HG03565 (cell line): Measurements from ENCODE around the gene ZNF692.
A peak's percentile ranks its signal among the peaks of the same experiment; 100 is the strongest.
"Not testable (repeated sequence)": the region's sequence is repeated elsewhere in the genome, so short reads cannot be mapped to it uniquely, and the experiment has no call there.

Source experiments
- ATAC-seq: cut with Tn5 transposase; IDR thresholded peaks from one replicate; pipeline ENCODE4 v1.9.1; 2021; ENCODE audit warnings: mild to moderate bottlenecking, moderate library complexity; ENCODE audit not compliant: unreplicated experiment

Gene ZNF692, protein sequence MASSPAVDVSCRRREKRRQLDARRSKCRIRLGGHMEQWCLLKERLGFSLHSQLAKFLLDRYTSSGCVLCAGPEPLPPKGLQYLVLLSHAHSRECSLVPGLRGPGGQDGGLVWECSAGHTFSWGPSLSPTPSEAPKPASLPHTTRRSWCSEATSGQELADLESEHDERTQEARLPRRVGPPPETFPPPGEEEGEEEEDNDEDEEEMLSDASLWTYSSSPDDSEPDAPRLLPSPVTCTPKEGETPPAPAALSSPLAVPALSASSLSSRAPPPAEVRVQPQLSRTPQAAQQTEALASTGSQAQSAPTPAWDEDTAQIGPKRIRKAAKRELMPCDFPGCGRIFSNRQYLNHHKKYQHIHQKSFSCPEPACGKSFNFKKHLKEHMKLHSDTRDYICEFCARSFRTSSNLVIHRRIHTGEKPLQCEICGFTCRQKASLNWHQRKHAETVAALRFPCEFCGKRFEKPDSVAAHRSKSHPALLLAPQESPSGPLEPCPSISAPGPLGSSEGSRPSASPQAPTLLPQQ

DNA sequence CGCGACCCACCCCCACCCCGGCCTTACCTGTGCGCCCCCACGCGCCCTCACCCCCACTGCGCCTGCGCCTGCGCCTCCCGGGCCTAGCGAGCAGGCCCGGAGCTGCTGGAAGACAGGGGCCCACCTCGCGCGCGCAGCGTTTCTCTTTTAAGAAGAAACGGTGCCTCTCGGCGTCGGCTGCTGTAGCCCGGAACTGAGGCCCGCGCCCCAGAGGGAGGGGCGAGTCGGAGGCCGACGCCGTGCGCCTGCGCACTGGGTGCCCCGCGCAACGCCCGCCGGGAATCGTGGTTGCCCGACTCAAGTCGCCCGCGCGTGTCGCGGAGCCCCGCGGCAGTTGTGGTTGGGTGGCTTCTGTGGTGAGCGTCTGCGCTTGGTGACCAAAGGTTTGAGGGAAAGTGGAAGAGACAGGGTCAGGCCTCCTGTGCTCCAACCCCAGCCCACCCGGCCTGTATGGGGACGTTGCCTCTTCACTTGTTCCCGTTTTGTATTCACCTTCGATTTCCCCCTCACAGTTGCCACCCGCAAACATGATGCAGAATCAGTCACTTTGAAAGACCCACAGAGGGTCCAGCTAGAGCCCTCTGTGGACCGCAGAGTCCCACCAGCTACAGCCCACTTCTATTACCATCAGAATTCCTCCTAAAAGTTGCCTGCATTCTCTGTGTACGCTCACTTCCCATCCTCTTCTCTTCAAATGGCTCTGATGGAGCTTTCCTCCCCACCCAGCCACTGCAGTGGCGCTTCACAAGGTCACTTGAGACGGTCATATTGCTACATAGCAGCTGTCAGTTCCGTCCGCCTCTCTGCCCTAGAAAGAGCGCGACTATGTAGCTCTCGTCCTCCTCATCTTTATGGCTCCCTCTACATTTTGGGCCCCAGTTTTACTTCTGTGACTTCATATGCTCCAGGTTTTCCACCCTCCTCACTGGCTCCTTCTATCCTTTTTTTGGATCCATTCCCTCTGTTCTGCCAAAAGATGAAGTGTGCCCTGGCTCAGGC is at the start of gene ZNF692:
Gene ZNF692 (minus strand): TSS at position 195 of the 999 bp plus-strand sequence. CDS start 776 bp downstream, outside the sequence.
- peak; percentile 82 for ATAC-seq

DNA sequence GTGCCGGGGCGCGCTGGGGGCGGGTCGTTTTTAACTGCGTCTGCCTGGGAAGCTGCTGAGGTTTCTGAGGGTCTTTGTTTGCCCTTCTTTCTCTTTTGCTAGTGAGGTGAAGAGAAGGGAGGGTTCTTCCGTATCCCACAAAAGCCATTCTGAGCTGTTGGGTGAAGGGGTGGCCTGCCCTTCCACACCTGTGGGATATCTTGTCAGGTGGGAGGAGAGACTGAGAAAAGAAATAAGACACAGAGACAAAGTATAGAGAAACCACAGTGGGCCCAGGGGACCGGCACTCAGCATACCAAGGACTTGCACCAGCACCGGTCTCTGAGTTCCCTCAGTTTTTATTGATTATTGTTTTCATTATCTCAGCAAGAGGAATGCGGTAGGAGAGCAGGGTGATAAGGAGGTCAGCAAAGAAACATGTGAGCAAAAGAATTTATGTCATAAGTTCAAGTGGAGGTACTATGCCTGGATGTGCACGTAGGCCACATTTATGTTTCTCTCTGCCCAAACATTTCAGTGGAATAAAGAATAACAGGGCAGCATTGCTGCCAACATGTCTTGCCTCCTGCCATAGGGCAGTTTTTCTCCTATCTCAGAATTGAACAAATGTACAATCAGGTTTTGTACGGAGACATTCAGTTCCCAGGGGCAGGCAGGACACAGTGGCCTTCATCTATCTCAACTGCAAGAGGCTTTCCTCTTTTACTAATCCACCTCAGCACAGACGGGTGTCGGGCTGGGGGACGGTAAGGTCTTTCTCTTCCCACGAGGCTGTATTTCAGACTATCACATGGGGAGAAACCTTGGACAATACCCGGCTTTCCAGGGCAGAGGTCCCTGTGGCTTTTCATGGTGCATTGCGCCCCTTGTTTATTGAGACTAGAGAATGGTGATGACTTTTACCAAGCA is 48.1 kb upstream of the ZNF692 start:
- ATAC-seq, result no peak

DNA sequence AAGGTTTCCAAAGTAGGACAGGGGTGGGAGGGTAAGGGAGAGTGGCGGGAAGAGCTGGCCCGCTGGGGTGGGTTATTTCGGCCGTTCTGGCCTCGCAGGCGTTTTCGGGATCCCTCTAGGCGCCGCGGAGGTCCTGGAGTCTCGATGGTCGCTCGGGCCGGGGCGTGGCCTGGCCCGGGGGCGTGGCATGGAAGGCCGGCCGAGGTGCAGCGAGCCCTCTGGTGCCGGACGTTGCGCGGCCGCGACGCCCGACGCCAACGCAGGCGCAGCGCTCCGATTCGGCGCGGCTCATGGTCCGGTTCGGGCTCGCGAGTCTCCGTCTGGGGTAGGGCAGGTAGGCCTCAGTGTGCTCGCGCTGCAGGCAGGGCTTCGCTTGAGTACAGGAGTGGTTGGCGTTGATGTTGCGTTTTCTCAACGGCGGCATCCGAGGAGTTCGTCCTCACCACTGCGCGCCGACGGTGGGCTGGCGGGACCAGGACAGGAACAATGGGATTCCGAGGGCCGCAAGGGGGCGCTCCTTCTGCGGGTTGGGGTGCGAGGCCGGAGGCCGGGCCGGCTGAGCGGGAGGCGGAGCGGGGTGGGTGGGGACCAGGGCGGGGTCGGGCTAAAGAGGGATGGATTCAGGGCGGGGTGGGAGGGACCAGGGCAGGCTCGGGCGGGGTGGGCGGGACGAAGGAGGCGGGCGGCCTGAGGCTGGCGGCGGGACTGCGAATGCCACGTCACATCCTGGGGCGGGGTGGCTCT is 47.3 kb upstream of the ZNF692 start, which contains the start of gene PGBD2:
Gene PGBD2 (plus strand): TSS at position 227 of the 744 bp plus-strand sequence. CDS start 7,628 bp downstream, outside the sequence.
- ATAC-seq, result peak; percentile 92

DNA sequence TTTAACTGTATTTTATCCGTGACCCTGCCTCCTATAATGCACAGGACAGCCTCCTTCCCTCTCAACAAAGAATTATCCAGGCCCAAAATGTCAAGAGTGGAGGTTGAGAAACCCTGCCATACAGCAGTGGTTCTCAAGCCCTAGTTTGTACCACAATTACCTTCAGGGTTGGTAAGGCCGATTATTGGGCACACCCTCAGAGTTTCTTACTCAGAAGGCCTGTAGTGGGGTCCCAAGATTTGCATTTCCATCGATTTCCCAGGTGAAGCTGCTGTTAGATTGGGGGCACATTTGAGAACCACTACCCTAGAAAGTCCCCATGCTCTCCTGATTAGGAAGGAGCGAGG is 46.8 kb upstream of the ZNF692 start:
- no peak for ATAC-seq

DNA sequence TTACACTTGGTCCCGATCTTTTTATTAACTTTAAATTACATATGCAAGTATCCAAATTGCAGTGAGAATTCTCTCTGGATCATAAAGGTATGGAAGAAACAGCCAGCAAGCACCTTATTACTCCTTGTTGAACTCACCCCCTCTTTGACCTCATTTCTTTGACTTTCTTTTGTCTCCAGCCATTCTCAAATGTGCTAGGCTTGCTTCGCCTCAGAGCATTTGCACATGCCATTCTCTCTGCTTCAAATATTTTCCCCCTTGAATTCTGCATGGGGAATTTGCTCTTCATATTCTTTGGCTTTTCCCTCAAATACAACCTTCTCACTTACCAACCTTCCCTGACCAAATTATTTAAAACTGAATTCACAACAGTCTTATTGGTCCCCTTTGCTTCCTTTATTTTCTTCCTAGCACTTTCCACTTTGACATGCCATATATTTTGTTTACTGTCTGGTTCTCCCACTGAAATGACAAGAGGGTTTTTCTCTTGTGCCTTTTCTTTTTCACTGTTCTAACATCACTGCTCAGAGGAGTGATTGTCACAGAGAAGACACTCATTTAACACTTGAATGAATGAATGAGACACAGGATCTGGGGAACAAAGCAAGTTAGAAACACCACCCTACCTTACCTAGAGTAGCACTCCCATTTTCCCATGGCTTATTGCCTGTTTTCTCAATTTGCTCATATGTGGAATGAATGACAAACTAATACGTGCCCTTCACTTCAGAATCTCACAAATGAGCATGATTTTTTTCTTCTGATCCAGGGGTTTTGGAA is 45.7 kb upstream of the ZNF692 start:
- no peak for ATAC-seq

DNA sequence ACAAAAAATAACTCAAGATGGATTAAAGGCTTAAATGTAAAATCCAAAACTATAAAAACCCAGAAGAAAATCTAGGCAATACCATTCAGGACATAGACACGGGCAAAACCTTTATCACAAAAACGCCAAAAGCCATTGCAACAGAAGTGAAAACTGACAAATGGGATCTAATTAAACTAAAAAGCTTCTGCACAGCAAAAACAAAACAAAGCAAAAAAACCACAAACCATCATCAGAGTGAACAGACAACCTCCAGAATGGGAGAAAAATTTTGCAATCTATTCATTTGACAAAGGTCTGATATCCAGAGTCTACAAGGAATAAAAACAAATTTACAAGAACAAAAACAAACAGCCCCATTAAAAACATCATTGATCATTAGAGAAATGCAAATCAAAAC is 42.7 kb upstream of the ZNF692 start:
- no peak for ATAC-seq

DNA sequence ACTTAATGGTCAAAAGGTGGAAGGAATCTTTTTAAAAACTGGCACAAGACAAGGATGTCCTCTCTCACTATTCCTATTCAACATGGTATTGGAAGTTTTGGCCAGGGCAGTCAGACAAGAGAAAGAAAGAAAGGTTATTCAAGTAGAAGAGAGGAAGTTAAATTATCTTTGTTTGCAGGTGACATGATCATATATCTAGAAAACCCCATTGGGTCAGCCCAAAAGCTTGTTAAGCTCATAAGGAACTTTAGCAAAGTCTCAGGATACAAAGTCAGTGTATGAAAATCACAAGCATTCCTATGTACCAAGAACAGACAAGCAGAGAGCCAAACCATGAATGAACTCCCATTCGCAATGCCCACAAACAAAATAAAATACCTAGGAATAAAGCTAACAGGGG is 41.8 kb upstream of the ZNF692 start:
- ATAC-seq, result no peak

DNA sequence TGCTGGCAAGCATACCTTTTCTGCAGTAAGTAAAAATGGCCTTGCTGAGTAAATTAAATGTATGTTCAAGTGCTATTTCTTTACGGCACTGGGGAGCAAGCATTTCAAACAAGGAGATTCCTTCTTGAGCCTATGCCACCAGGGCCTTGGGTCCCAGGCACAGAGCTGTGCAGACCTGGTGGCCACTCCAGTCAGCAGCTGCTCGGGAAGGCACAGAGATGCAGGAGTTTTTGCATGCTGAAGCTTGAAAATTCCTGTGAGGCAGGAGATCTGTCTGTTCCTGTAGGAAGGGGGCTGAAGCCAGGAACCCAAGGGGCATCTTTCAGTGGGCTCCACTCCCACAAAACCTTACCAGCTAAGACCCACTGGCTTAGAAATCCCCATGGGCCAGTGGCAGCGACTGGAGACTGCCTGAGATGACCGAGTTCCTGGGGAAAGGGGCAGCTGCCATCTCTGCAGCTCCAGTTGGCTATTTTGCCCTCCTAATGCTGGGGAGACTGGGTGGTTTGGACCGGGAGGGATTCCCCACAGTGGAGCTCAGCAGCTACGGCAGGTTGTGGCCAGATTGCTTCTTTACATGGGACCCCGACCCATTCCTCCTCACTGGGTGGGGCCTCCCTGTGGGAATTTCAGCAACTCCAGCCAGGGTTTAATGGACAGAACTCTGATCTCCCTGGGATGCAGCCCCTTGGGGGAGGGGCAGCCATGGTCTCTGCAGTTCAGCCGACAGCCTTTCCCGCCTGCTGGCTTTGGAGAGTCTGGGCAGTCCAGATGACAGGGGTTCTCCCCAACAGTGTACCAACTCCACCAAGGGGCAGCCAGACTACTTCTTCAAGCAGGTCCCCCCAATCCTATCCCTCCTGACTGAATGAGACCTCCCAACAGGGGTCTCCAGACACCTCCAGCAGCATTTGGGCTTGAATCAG is 38.8 kb upstream of the ZNF692 start:
- no peak for ATAC-seq

DNA sequence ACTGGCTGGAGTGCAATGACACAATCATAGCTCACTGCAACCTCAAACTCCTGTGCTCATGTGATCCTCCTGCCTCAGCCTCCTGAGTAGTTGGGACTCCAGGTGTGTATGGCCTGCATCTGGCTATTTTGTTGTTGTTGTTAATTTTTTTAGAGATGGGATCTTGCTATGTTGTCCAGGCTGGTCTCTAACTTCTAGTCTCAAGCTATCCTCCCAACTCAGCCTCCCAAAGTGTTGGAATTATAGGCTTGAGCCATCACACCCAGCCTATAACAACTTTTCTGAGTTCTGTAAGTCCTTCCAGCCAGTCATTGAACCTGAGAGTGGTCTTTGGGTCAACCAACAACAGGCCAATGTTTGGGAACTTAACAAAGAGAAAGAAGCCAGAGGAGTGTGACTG is 36.0 kb upstream of the ZNF692 start:
- no peak for ATAC-seq

DNA sequence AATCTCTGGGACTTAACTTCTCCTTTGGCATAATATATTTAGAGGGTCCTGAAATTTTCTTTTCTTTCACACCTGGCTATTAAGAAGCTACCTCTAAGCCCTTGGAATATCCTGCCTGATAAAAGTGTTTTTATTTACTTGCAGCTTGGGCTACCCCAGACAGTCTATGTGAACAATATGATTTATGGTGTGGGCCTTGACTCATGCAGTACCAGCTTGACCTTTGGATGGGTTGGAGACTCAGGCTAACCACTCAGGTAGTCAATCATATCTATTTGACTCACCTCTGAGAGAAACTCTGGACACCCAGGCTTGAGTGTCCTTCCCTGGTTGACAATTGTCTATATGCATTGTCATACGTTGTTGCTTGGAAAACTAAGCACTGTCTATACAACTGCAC is 33.7 kb upstream of the ZNF692 start:
- ATAC-seq, result no peak

DNA sequence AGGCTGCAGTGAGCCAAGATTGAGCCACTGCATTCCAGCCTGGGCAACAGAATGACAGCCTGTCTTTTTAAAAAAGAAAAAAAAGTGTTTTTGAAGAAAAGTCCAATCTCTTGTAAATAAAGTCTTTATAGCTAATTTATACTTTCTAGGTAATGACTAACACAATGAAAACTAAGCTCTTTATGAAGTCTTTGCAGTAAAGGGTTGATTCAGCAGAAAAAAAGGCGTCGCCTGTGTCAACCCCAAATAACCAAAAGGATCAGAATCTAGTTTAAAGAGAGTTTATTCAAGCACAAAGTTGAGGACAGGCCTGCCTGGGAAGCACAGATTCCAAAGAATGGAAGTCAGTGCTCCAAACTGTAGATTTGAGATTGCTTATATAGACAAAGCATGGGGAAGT is 32.9 kb upstream of the ZNF692 start:
- ATAC-seq, result no peak

DNA sequence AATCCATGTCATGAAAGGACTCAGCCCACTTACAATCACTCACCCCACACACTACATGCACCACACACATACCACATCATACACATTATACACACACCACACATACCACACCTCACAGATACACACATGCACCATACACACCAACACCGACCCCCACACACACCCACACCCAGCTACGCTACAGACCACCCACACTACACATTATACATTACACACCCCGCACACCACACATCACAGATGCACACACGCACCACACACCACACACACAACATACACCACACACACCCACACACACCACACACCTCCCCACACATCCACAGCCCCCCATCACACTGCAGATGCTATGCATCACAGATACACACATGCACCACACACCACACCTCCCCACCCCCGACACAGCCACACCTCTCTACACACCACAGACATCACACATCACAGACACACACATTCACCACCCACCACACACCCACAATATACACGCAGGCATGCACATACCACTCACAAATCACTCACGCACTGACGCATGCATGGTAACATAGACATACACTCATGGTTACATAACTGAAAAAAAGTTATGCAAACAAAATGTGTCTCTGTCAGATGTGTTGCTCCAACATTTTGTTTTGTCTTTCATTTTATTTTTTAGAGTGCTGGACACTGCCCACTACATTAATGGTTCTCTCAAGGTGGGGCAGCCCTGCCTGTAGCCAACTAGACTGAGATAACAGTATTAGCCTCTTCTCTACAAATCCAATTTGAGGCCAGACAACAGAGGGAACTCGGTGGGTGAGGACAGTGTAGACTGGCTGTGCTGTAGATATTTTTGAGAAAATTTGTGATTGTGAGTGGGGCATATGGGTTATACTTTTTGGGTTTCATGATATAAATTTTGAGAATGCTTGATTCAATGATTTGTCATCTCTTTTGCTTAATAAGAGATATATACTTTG is 31.9 kb upstream of the ZNF692 start:
- no peak for ATAC-seq

DNA sequence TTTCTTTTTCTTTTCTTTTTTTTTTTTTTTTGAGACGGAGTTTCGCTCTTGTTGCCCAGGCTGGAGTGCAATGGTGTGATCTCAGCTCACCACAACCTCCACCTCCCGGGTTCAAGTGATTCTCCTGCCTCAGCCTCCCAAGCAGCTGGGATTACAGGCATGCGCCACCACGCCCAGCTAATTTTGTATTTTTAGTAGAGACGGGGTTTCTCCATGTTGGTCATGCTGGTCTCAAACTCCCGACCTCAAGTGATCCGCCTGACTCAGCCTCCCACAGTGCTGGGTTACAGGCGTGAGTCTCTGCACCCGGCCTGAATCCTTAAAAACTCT is 31.0 kb upstream of the ZNF692 start:
- ATAC-seq, result not testable (repeated sequence)

DNA sequence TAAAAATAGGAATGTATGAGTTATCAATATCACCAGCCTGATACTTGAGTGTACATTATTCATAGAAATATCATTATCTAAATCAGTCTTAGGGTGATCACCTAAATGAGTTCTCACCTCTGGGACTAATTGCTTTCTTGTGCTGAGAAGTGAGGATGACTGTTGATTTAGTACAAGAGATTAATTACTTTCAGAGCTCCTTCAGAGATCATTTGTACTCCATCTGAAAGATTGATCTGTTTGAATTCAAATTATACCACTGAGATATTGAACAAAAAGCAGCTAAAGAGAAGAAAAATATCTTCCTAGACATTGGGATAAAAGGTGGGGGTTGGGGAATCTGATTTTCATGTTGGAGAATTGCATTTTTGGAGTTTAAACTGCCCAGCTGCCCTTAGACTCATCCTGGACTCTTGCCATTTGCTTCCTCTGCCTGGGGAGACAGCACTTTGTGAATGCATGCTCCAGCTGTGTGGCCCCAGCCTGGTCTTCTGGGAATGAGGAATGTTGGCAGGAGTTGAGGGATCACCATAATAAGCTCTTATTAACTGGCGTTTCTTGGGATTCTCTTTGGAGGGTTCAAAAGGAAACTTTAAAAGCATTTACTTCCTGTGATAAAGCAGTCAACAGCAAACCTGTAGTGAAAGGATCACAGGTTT is 27.5 kb upstream of the ZNF692 start:
- ATAC-seq, result no peak

DNA sequence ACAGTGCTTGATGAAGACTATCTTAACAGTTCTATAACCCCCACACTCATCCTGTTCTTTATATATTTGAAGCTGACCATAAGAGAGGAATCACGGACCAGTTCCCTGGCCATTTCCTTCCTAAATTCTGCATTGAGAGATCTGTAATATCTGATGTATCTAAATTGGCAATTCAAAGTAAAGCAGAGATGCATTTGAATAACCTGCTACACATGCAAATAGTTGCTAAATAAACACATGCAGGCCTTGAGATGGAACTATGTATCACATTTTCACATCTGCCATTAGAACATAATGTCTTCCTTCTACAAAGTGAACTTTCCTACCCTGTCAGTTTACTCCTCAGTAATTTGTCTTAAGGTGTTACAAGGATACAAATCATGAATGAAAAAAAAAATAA is 26.8 kb upstream of the ZNF692 start:
- ATAC-seq, result no peak

DNA sequence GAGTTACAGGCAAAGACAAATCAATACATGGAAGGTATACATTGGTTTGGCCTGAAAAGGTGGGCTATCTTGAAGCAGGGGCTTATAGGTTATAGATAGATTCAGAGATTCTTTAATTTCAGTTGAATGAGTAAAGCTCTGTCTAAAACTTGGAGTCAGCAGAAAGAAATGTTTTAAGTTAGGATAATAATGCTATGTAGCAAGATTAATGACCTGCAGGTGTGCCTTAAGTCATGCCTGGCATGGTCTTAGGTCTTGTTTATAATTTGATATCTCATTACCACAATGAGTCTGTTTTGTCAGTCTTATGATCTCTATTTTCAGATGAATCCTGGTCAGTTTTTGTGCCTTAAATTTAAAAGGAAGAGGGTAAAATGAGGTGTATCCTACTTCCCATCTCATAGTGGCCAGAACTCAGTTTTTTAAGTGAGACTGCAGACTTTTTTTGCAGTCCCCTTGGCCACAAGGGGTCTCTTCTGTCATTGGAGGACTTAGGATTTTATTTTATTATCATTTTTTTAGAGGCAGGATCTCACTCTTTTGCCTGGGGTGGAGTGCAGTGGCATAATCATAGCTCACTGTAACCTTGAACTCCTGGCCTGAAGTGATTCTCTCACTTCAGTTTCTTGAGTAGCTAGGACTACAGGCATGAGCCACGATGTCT is 25.9 kb upstream of the ZNF692 start:
- ATAC-seq, result no peak
